ENCODE data around the gene BAX. TPM values are rescaled to one million over a fixed set of nuclear protein-coding genes. Genes with fewer than 3 reads are reported as not detected.

Gene BAX
- total and polyA plus RNA-seq, 8 donors, result 47.7 to 141 (median 63.2) TPM

- intact Hi-C loops (cut with DNase I), result no loop called here
- no peak for TF ChIP-seq CTCF (IDR thresholded peaks at IDR 0.05)
- peaks cover 0 to 13% of the 10 kb centered on the region in 2 donors for H3K4me1 ChIP-seq
- DNase-seq (no peak), ATAC-seq (no peak)
- no peak overlapping the region for H3K4me3 ChIP-seq
- H3K9me3 ChIP-seq, result no peaks in the 10 kb centered on the region
- no peak overlapping the region for H3K27ac ChIP-seq
- peaks cover 0 to 28% of the 10 kb centered on the region in 2 donors for H3K27me3 ChIP-seq
- no peaks in the 10 kb centered on the region for H3K36me3 ChIP-seq
Observed at GRCh38 chr19:48934837-48935236, 19.8 kb upstream of the BAX start.

- Histone ChIP-seq H3K9me3 (peaks cover 0 to 5% of the 10 kb centered on the region in 2 donors), H3K27ac (no peak overlapping the region), H3K36me3 (peaks cover 0 to 4% of the 10 kb centered on the region in 2 donors), H3K4me3 (no peak overlapping the region), H3K4me1 (peaks cover 0 to 13% of the 10 kb centered on the region in 2 donors), H3K27me3 (peaks cover 0 to 28% of the 10 kb centered on the region in 2 donors)
- ATAC-seq (no peak), DNase-seq (no peak)
- TF ChIP-seq CTCF (IDR thresholded peaks at IDR 0.05), result no peak
- intact Hi-C loops (cut with DNase I), result no loop called here
Observed at GRCh38 chr19:48935864-48936263, 18.8 kb upstream of the BAX start.

- Histone ChIP-seq H3K27ac (no peak overlapping the region), H3K36me3 (peaks cover 0 to 5% of the 10 kb centered on the region in 2 donors), H3K27me3 (peaks cover 0 to 10% of the 10 kb centered on the region in 2 donors), H3K4me1 (peaks cover 0 to 11% of the 10 kb centered on the region in 2 donors), H3K4me3 (no peak overlapping the region), H3K9me3 (peaks cover 0 to 10% of the 10 kb centered on the region in 2 donors)
- intact Hi-C loops (cut with DNase I), result no loop called here
- no peak for TF ChIP-seq CTCF (IDR thresholded peaks at IDR 0.05)
- DNase-seq (no peak), ATAC-seq (no peak)
Observed at GRCh38 chr19:48938256-48938655, 16.4 kb upstream of the BAX start.

GRCh38 chr19:48940902-48941301 is 13.8 kb upstream of the BAX start:
- TF ChIP-seq CTCF (IDR thresholded peaks at IDR 0.05), result no peak
- Histone ChIP-seq H3K36me3 (peaks cover 0 to 5% of the 10 kb centered on the region in 2 donors), H3K4me1 (no peaks in the 10 kb centered on the region), H3K27ac (no peak overlapping the region), H3K4me3 (no peak overlapping the region), H3K9me3 (peaks cover 0 to 10% of the 10 kb centered on the region in 2 donors), H3K27me3 (no peaks in the 10 kb centered on the region)
- ATAC-seq (no peak), DNase-seq (no peak)
- intact Hi-C loops (cut with DNase I), result no loop called here

- Histone ChIP-seq H3K9me3 (peaks cover 0 to 21% of the 10 kb centered on the region in 2 donors), H3K4me1 (no peaks in the 10 kb centered on the region), H3K27me3 (no peaks in the 10 kb centered on the region), H3K36me3 (peaks cover 0 to 5% of the 10 kb centered on the region in 2 donors), H3K27ac (no peak overlapping the region), H3K4me3 (no peak overlapping the region)
- no peak for TF ChIP-seq CTCF (IDR thresholded peaks at IDR 0.05)
- intact Hi-C loops (cut with DNase I), result no loop called here
- no peak for DNase-seq
- no peak for ATAC-seq
Observed at GRCh38 chr19:48943081-48943480, 11.6 kb upstream of the BAX start.
